DND-41 (cell line): ENCODE results near the gene MAP2.

Source experiments
- EZH2 ChIP-seq: IDR thresholded peaks from 3 replicates; pipeline ENCODE4 v1.6.1; 2012; ENCODE audit warnings: borderline replicate concordance, low read depth, mild to moderate bottlenecking, moderate library complexity, low read length, inconsistent platforms; ENCODE audit not compliant: severe bottlenecking
- TF ChIP-seq, protein P1 (sequence below): IDR thresholded peaks from 2 replicates; pipeline ENCODE4 v1.5.1; 2012; ENCODE audit warnings: borderline replicate concordance, low read length, moderate library complexity, mild to moderate bottlenecking; ENCODE audit not compliant: poor library complexity, severe bottlenecking; ENCODE audit errors: extremely low read depth

DNA sequence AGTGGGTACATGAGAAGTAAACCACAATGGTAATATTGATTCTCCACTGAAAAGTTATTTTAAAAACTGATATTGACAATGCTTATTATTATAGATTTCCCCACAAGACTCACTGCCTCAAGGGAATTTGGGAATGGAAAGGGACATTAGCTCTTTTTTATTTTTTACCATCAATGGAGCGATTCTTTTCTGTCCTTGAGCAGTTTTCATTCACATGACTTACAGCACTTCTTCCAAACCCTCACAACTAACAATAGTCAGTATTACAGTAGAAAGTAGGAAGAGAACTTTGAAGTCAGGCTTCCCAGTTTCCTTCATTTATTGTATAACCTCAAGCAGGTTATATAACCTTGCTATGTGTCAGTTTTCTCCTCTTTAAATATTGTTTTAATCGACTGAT, 343.5 kb downstream of the MAP2 start:
- TF ChIP-seq, protein P1, sequence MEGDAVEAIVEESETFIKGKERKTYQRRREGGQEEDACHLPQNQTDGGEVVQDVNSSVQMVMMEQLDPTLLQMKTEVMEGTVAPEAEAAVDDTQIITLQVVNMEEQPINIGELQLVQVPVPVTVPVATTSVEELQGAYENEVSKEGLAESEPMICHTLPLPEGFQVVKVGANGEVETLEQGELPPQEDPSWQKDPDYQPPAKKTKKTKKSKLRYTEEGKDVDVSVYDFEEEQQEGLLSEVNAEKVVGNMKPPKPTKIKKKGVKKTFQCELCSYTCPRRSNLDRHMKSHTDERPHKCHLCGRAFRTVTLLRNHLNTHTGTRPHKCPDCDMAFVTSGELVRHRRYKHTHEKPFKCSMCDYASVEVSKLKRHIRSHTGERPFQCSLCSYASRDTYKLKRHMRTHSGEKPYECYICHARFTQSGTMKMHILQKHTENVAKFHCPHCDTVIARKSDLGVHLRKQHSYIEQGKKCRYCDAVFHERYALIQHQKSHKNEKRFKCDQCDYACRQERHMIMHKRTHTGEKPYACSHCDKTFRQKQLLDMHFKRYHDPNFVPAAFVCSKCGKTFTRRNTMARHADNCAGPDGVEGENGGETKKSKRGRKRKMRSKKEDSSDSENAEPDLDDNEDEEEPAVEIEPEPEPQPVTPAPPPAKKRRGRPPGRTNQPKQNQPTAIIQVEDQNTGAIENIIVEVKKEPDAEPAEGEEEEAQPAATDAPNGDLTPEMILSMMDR = no peak
- TF ChIP-seq EZH2 = no peak
